ENCODE measurements around the gene BEGAIN. TPM values are rescaled to one million over a fixed set of nuclear protein-coding genes. Genes with fewer than 3 reads are reported as not detected.

Gene BEGAIN
- total RNA-seq, 3 donors from 2014 or later (not counting 1 experiment from before 2014, with no cell fraction given): 0.11 to 1.3 TPM; not detected in 1

DNA sequence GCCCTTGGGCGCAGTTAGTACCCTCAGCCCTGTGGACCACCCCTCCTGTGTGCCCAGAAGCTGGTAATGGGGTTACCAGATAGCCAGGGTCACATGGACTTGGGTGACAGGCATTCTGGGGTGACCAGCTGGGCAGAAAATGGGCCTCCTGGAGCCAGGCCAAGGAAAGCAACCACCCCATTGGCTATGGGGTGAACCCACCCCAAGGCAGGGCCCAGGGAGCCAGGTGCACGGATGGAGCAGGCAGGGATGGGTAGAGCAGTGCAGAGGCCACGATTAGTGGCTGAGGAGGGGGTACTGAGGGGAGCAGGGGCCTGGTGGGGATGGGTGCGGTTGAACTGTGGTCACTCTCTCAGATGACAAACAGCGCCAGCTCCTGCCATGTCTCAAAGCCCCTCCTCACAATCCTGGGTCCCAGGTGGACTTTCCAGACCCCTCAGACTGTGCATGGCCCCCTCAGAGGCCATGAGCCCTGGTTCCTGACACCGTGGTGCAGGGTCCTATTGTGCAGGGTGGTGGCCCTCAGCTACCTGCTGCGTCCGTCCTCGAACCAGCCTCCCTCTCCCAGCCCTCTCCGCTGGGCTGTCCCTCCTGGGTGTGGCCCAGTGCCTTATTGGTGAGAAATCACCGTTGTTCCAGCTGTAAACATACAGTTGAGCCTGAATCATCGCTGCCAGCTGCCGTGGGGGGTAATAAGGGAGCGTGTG, 23.4 kb upstream of the BEGAIN start:
- Mint-ChIP-seq H3K27ac (no peak overlapping the region), H3K4me1 (no peaks in the 10 kb centered on the region), H3K27me3 (ENCODE audit: low read depth in 2 of 2) (peaks cover 0 to 20% of the 10 kb centered on the region in 2 donors), H3K4me3 (no peak overlapping the region), H3K9me3 (no peaks in the 10 kb centered on the region), H3K36me3 (no peaks in the 10 kb centered on the region)
- Histone ChIP-seq H3K36me3 (ENCODE audit: control insufficient read depth, insufficient read depth, low read length) (no peaks in the 10 kb centered on the region), H3K9me3 (ENCODE audit: control insufficient read depth, insufficient read depth, low read length) (no peaks in the 10 kb centered on the region), H3K27ac (ENCODE audit: low read length) (no peak overlapping the region), H3K4me1 (ENCODE audit: control insufficient read depth, insufficient read depth, low read length) (no peaks in the 10 kb centered on the region), H3K27me3 (ENCODE audit: control insufficient read depth, insufficient read depth, low read length) (no peaks in the 10 kb centered on the region), H3K4me3 (ENCODE audit: low read length) (no peak overlapping the region)
- intact Hi-C loops (cut with micrococcal nuclease): no loop called here
- WGBS (ENCODE audit: insufficient coverage): 74% methylated on average over 14 of the region's 14 CpGs
- TF ChIP-seq, protein P1, sequence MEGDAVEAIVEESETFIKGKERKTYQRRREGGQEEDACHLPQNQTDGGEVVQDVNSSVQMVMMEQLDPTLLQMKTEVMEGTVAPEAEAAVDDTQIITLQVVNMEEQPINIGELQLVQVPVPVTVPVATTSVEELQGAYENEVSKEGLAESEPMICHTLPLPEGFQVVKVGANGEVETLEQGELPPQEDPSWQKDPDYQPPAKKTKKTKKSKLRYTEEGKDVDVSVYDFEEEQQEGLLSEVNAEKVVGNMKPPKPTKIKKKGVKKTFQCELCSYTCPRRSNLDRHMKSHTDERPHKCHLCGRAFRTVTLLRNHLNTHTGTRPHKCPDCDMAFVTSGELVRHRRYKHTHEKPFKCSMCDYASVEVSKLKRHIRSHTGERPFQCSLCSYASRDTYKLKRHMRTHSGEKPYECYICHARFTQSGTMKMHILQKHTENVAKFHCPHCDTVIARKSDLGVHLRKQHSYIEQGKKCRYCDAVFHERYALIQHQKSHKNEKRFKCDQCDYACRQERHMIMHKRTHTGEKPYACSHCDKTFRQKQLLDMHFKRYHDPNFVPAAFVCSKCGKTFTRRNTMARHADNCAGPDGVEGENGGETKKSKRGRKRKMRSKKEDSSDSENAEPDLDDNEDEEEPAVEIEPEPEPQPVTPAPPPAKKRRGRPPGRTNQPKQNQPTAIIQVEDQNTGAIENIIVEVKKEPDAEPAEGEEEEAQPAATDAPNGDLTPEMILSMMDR (IDR thresholded peaks at IDR 0.05): no peak
- DNase-seq (no peak), ATAC-seq (no peak)

DNA sequence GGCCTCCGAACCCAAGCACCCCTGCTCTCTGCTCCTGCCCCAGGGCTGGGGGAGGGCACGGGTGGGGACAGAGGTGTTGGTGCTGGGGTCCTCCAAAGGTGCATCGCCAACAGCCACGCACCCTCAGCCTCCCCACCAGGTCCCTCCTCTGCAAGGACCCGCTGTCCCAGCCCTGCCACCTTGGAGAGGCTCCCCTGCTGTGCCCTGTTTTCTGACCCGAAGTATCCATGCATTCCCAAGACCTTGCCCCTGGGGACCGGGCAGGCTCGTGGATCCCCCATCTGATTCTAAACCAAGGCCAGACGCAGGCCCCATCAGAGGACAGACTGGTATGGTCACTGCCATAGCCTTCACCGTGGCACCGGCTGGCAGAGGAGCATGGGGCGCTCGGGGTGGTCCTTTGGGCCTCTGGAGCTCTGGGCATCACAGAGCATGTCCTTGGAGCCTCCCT, 22.7 kb upstream of the BEGAIN start:
- no peaks in the 10 kb centered on the region for H3K36me3 ChIP-seq (ENCODE audit: control insufficient read depth, insufficient read depth, low read length)
- H3K4me3 Mint-ChIP-seq: no peak overlapping the region
- DNase-seq (no peak), ATAC-seq (no peak)
- no peaks in the 10 kb centered on the region for H3K4me1 ChIP-seq (ENCODE audit: control insufficient read depth, insufficient read depth, low read length)
- H3K27ac ChIP-seq (ENCODE audit: low read length): no peak overlapping the region
- no peaks in the 10 kb centered on the region for H3K27me3 ChIP-seq (ENCODE audit: control insufficient read depth, insufficient read depth, low read length)
- H3K4me3 ChIP-seq (ENCODE audit: low read length): no peak overlapping the region
- intact Hi-C loops (cut with micrococcal nuclease): no loop called here
- no peaks in the 10 kb centered on the region for H3K9me3 ChIP-seq (ENCODE audit: control insufficient read depth, insufficient read depth, low read length)
- H3K27ac Mint-ChIP-seq: no peak overlapping the region
- no peaks in the 10 kb centered on the region for H3K4me1 Mint-ChIP-seq
- no peaks in the 10 kb centered on the region for H3K9me3 Mint-ChIP-seq
- H3K27me3 Mint-ChIP-seq (ENCODE audit: low read depth in 2 of 2): peaks cover 0 to 20% of the 10 kb centered on the region in 2 donors
- TF ChIP-seq, protein P1 (IDR thresholded peaks at IDR 0.05): no peak
- 91% methylated on average over 13 of the region's 13 CpGs for WGBS (ENCODE audit: insufficient coverage)
- H3K36me3 Mint-ChIP-seq: no peaks in the 10 kb centered on the region

DNA sequence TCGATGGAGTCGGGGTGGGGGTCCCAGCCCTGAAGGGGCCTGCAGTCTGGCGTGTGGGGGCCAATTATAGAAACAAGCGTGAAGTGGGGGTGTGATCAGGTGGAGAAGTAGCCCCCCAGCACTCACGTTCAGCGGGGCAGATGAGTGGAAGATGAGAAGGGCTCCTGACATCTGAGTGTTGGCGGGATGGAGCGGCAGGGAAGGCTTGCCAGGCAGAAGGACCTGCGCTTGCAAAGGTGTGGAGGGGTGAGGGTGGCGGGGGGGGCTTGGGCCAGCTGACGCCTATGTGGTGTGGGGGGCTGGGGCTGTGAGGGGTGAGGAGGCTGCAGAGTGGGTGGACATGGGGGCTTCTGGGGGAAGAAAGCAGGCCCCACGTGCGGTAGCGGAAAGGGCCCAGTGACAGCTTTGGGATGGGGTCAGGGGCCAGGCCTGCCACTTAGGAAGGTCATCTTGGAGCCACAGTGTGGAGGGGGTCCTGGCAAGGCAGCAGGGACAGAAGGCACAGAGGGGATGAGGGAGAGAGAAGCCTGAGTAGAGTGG, 22.2 kb upstream of the BEGAIN start:
- Histone ChIP-seq H3K4me3 (ENCODE audit: low read length) (no peak overlapping the region), H3K36me3 (ENCODE audit: control insufficient read depth, insufficient read depth, low read length) (no peaks in the 10 kb centered on the region), H3K4me1 (ENCODE audit: control insufficient read depth, insufficient read depth, low read length) (no peaks in the 10 kb centered on the region), H3K27ac (ENCODE audit: low read length) (no peak overlapping the region), H3K27me3 (ENCODE audit: control insufficient read depth, insufficient read depth, low read length) (no peaks in the 10 kb centered on the region), H3K9me3 (ENCODE audit: control insufficient read depth, insufficient read depth, low read length) (no peaks in the 10 kb centered on the region)
- H3K27me3 Mint-ChIP-seq (ENCODE audit: low read depth in 2 of 2): peaks cover 0 to 17% of the 10 kb centered on the region in 2 donors
- DNase-seq (no peak), ATAC-seq (no peak)
- intact Hi-C loops (cut with micrococcal nuclease): no loop called here
- no peaks in the 10 kb centered on the region for H3K9me3 Mint-ChIP-seq
- H3K4me3 Mint-ChIP-seq: no peak overlapping the region
- WGBS (ENCODE audit: insufficient coverage): 88% methylated on average over 14 of the region's 14 CpGs
- TF ChIP-seq, protein P1 (IDR thresholded peaks at IDR 0.05): no peak
- H3K4me1 Mint-ChIP-seq: no peaks in the 10 kb centered on the region
- H3K36me3 Mint-ChIP-seq: no peaks in the 10 kb centered on the region
- no peak overlapping the region for H3K27ac Mint-ChIP-seq

Data from natural killer cell (primary cell).